ENCODE measurements around the gene WNT7B.

WNT7B gene

DNA sequence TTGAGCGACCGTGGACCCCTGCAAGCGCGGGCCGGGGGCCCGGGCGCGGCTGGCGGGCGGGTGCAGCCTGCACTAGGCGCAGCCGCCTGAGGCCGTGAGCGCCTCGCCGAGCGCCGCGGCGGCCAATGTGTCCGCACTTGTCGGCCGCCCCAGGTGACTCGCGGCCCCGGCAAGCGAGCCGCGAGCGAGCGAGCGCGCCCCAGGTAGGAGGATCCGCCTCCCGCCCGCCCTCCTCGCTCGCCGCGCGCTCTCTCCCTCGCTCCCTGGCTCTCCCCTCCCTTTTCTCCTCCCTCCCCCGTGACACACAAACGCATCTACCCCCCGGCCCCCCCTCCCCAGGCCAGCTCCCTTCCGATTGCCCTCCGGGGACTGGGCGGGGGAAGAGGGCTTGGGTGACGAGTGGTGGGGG is at the start of gene WNT7B:
Gene WNT7B, minus strand, starts transcription at position 160 of the 409 bp plus-strand sequence. CDS start 408 bp downstream, outside the sequence.
- DNase-seq (ENCODE audit: low spot score): peak; percentile 61

DNA sequence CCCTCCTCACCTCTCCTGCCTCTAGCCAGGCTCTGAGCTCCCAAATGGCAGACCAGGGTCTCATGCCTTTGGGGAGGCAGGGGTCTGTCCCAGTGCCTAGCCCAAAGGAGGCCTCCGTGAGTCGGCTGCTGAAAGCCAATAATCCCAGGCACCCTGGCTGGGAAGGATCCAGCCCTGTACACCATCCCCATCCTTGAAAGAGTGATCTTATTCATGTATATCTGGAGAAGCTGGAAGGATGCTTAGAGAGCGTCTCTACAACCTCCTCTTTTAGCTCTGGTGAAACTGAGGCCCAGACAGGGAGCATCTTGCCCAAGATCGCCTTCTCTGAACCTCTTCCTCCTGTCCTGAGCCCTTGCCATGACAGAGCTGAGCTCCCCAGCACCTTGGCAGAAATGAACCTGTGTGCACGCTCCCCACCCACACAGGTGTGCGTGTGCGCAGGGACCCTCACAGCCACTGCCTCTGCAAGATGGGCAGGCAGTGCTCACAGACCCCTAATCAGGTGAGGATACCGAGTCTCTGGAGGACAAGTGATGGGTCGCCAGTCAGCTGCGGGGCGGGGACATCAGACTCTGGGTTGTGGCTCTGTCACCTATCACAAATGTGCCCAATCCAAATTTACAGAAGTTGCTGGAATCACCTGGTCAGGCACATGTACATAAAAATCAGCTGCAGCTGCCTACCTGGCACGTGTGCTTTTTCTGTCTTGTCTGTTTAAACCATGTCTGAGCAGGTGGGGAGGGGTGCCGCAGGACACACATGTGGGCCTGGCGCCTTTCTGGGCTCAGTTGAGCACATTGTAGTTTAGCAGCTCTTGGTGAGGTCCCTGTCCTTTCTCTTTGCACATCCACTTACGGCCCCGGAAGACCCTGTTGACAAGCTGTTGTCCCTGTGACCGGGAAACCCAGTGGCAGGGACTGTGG is 49.3 kb upstream of the WNT7B start:
- DNase-seq (ENCODE audit: low spot score): no peak

DNA sequence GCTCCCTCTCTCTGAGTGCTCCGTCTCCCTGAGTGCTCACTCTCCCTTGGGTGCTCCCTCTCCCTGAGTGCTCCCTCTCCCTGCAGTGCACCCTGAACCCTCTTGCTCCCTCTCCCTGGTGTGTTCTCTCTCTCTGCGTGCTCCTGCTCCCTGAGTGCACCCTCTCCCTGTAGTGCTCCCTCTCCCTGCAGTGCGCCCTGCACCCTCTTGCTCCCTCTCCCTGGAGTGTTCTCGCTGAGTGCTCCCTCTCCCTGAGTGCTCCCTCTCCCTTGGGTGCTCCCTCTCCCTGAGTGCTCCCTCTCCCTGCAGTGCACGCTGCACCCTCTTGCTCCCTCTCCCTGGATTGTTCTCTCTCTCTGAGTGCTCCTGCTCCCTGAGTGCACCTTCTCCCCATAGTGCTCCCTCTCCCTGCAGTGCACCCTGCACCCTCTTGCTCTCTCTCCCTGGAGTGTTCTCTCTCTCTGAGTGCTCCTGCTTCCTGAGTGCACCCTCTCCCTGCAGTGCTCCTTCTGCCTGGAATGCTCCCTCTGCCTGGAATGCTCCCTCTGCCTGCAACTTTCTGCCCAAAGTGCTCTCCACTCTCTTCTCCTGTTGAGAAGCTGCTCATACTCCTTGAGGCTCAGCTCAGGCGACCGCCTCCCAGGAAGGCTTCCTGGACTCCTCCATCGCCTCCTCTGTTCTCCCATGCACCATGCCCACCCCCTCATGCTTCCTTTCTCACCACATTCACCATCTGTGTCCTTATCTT is 48.4 kb upstream of the WNT7B start:
- DNase-seq (ENCODE audit: low spot score): no peak

DNA sequence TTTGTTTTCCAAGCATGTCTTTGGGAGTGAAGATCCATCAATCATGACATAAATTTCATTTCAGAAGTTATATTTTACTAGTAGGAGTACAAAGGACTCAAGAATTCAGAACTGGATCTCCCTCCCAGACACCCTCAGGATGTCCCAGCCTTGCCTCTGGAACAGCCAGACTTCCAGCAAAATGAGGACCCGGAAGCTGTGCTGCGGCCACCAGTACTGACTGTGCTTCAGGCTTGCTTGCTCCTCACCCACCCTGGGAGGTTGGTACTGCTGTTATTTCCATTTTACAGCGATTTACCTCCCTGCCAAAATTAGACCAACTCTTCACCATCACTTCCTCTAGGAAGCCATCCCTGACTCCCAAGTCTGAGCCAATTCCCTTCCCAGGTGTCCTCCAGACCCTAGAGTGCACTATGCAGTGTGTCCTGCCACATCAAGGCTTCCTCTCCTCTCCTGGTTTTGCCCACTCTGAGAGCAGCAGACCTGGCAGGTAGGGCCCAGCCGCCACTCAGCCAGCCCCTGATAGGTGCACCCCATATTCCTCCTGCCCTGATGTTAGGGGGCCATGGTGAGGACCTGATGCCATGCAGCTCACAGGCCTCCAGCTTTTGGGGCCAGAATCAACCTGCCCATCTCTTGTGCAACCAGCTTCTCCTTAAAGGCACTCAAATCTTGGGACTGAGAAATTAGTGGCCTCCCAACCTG is 47.3 kb upstream of the WNT7B start:
- DNase-seq (ENCODE audit: low spot score): no peak

DNA sequence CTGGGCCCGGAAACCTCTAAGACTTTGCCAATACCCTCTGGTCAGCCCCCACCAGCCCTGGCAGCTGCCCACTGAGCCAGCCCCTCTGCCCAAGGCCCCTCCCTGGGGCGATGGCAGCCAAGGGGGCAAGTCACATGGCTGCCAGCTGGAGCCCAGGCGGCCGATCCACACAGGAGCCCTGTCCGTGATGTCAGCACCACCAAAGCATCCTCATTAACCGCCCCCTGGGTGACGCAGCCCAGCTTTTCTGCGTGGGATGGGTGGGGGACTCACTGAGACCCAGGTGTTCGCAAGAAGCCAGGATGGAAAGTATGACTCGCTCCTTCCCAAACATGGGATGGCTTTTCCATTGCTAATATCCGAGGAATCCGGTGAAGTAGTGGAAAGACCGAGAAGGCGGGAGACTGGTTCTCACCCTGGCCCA is 46.6 kb upstream of the WNT7B start:
- DNase-seq (ENCODE audit: low spot score): no peak

DNA sequence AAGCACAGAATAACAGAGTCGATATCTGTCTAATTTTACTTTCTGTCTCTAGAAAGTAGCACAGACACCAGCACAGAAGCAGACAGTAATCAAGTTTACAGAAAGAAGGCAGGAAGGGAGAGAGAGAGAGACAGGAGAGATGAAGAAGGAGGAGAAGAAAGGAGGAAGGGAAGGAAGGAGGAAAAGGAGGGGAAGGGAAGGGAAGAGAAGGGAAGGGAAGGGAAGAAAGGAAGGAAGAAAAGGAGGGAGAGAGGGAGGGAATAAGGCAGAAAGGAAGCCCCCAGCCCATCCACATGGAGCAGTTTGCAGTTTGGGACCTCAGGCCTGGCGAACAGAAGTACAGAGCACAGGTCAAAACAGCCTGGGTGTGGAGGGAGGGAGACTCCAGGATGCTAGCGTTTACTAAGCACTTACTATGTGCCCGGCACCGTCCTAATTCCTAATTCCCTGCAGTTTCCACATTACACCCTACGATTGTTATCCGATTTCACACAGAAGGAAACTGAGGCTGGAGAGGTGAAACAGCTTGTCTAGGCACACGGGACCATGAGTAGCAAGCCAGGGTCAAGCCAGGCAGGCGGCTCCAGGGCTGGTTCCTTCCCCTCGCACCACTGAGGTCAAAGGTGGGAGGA is 46.0 kb upstream of the WNT7B start:
- no peak for DNase-seq (ENCODE audit: low spot score)

DNA sequence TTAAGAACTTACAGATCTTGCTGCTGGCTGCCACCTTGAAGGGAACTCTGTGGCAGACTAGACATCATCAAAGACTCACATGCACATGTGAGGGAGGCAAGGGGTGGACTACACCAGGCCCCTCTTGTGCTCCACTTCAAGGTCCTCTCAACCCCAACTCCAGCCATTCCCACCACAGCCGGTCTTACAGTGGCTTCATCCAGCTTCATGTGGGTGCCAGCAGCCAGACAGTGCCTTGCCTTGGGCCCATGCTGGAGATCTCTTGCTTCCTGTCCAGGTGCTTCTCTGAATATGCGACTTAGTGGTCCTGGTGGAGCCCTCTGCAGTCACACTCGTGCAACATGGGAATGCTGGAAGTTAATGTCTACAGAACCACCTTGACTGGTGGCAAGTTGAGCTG is 44.6 kb upstream of the WNT7B start:
- no peak for DNase-seq (ENCODE audit: low spot score)

DNA sequence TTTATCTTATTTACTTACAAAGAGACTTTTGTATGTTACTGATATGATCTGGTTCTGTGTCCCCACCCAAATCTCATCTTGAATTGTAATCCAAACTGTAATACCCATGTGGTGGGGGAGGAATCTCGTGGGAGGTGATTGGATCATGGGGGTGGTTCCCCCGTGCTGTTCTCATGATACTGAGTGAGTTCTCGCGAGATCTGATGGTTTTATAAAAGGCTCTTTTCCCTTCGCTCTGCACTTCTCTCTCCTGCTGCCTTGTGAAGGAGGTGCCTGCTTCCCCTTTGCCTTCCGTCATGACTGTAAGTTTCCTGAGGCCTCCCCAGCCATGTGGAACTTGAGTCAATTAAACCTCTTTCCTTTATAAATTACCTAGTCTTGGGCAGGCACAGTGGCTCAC is 42.4 kb upstream of the WNT7B start:
- DNase-seq (ENCODE audit: low spot score): no peak

DNA sequence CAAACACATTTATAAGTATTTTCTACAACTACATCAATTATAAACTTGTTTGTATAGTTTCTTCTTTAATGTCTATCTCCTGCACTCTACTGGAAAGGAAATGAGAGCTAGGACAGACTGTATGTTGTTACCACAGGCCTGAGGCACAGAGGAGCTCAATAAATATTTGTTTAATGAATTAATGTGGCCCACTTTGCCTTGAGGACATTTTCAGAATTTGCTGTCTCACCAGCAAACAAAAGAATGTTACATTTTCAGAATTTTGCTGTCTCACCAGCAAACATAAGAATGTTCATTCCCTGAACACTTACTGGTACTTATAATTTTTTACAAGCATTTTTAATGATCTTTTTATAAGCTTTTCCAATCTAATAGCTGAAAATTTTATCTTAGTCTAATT is 41.9 kb upstream of the WNT7B start:
- no peak for DNase-seq (ENCODE audit: low spot score)

DNA sequence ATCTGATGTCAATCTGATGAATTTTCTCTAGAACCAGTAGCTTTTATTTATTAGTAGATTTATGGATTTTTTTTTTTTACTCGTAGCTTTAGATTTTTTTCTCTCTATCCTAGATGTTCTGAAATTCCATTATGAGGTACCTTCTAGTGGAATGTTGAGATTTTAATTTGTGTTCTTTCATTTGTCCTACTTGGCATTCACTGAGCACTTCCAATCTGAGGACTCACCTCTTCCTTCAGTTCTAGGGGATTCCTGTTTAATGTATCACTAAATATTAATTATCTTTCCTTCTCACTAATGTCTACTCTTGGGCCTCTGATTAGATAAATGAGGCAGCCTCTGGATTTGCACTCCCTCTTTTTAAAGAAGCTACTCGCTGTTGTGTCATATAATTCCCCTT is 40.2 kb upstream of the WNT7B start:
- DNase-seq (ENCODE audit: low spot score): no peak

DNA sequence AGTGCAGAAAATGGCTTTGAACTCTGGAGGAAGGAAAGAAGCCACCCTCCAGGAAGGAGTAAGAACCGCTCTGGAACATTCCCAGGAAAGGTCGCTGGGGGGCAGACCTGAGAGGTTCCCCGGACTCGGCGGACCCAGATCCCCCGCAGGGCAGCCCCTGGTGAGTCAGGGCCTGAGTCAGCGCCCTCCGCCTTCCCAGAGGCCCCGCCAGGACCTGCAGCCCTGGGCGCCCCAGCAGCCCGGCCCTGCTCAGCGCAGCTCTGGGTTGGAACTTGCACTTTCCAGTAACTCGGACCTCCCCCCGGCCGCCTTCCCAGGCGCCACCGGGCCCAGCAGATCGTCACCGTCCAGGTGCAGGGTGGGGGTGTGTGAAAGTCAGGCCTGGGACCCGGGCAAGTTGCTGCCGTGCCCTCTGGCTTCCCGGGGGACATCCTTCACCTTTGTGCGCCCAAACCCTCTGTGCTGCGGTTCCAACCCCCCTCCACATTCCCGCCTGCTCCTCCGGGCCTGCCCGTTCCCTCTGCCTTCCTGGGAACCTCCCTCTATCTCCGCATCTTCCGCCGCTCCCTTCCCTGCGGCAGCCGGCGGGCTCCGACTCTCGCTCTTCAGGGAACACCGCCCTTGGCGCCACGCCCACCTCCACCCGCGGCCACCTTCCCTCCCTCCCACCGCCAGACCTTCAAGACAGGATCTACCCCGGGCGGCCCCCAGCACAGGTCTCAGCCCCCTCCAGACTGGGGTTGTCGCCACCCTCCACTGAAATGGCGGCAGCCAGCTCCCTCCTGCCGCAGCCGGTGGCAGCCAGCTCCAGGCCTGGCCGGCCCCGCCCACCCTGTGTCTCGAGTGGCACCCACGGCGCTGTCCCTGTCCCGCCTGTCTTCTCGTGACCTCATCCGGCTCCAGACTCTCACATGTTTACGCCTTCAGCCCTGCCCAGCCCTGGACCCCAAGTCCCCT is 36.8 kb upstream of the WNT7B start:
- DNase-seq (ENCODE audit: low spot score): peak; percentile 94

DNA sequence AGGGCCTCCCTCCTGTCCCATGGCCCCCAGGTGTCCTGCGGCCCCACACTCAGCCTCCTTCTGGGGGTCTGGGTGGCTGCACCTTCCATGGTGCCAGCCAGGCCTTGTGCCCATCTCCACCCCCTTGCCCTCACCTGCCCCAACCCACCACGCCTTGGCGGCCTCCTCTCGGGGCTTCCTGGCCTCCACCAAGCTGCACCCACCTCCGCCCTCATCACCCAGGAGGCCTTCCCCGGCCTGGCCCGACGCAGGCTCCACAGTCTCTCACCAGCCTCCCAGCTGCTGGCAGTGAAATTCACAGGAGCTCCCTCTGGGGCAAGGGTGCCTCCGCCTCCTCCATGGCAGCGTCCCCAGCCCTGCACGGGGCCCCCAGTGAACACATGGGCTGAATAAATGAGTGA is 35.9 kb upstream of the WNT7B start:
- no peak for DNase-seq (ENCODE audit: low spot score)

DNA sequence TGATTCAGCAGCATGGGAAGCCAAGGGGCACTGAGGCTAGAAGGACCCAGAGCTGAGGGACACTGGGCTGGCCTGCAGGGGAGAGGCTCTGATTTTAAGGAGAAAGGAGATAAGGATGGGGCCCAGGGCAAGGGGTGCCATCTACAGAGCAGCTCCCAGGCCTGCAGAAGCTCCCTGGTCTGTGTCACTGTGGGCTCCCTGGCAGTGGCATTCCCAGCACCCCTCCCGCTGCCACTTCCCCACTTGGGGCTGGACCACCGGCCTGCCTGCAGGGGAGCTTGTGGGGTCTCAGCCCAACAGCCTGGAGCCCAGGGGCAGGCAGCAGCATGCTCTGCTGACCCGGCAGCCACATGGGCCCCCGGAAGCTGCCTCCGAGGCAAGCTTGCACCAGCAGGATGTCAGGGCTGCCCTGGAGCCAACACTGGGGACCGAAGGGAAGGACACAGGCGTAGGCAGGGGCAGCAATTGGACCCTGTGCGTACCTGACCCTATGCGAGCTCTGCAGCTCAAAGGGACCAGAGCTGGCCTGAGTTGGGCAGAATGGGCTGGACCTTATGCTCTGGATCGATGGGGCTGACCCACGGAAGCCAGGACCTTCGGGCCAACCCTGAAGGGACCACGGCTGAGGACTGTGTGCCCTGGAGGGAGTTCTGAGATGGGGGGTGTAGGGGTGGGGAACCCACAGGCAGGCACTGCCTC is 35.4 kb upstream of the WNT7B start:
- DNase-seq (ENCODE audit: low spot score): no peak

DNA sequence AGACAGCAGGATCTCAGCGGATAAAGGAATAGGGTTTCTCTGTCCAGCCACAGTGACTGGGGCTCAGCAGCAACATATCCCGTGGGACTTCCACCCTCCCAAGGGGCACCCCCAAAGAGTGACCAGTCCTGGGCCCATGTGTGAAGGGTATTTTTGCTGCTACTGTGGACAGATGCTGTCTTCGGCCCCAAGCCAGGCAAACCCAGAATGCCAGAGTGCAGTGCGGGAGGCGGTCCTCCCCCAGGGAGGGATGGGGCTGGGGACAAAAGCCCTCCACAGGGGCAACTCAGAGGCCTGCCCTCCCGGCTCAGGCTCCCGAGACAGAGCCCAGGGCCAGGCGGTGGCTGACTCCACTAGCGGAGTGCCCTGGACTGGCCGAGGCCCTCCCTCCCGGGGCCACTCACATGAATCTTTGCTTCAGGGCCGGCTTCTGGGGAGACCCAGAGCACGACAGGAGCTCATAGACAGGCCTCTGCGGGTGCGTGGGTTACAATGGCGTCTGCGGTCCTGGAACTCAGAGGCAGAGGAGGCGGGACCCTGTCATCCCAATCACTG is 34.7 kb upstream of the WNT7B start:
- no peak for DNase-seq (ENCODE audit: low spot score)

DNA sequence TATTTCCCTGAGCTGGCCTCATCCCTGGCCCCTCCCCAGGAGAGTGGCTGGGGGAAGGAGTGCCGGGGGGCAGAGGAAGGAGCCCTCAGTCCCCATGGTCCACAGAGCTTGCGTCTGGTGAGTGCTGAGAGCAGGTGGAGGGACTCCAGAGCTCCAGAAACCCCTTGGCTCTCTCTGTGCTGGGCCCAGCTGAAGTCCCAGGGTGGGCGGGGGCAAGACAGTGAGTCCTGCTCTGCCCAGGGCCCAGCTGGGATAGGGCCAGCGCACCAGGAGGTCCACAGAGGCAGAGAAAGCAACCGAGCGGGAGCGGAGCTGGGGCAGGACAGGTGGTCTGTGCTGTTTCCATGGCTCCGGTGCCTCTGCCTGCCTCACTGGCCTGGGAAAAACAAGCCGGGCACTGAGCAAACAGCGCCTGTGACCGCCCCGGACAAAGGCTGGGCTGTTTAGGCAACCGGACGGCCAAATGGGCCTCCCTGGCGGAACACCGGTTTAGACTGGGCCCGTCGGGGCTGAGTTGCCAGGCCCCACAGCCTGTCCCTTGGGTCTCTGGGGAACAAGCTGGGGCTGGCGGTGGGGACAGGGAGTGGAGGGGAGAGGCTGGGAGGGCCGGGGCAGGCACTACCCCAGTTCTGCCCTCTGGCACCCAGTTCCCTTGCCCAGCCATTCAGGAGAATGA is 34.1 kb upstream of the WNT7B start:
- no peak for DNase-seq (ENCODE audit: low spot score)

DNA sequence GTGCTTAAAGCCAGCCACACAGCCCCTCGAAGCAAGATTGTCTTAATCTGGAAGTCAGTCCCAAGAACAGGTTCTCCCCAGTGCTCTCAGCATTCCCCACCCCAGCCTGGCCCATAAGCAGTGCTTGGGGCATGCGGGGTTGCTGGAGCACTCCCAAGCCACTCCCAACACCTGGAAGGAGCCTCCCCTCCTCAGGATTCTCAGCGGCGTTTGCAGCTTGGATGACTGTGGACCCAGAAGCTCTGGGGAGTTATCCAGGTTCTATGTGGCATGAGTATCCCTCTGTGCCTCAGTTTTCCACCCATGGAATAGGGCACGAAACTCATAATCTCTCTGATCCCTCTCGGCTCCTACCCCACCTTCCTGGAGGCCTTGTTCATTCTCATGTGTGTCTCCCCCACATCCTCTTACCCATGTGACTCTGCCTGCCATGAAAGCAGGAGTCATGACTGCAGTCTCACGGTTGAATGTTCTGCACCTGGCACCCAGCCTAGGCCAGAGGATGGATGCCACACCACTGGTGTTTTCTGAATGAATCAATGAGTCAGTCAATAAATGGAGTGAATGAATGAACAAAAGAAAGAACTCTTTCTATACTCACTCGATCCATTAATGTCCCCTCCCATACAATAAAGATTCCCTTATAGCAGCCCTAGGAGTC is 33.4 kb upstream of the WNT7B start:
- no peak for DNase-seq (ENCODE audit: low spot score)

DNA sequence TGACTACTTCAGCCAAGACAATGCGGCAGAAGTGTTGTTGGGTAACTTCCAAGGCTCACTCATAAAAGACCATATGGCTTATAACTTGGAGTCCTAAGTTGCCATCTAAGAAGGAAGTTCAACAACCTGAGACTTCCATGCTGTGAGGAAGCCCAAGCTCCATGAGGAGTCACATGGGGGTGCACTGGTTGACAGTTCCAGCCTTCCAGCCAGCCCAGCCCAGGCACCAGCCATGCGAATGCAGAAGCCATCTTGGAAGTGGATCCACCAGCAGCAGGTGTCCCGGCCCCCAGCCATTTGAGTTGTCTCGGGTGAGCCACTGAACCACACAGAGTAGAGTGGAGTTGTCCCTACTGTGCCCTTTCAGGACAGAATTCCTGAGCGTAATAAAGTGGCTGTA is 32.8 kb upstream of the WNT7B start:
- DNase-seq (ENCODE audit: low spot score): no peak

DNA sequence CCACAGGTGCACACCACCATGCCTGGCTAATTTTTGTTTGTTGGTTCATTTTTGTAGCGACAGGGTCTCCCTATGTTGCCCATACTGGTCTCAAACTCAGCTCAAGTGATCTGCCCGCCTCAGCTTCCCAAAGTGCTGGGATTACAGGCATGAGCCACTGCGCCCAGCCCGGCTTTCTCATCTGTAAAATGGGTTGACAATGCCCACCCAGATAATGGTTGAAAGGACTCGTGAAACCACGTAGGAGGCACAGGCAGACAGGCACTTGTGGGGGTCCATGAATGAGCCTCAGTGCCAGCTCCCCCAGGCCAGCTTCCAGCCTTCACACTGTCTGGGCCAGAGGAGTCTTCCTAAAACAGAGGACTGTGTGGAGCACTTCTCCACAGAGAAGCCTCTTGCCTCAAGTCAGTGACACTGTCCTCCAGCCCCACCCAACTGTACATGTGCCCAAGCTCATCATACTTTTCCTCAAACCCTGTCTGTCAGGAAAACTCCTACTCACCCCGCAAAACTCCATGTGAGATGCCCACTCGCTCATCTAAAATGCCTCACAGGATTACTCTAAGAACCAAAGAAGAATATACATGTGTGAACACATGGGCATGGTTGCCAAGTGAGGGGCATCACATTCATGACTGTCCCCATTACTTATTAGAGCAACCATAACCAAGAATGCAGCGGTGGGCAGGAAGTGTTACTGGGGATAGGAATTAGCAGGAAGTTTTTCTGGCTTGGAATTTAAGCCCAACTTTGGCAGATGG is 32.1 kb upstream of the WNT7B start:
- no peak for DNase-seq (ENCODE audit: low spot score)

Measured in D341Med (cell line).